Neural cell (in vitro differentiated cells): ENCODE data around the gene GLO1. TPM values are rescaled to one million over a fixed set of nuclear protein-coding genes. Genes with fewer than 3 reads are reported as not detected.
A peak's percentile ranks its signal among the peaks of the same experiment; 100 is the strongest.

ENCODE experiments used
- H2AFZ ChIP-seq: fragments of 200-600, 300-800 bp; sonication (generic), shearing (Covaris generic); 2 replicates; pipeline ENCODE4 v1.6.0; 2014; ENCODE audit warnings: low read depth, mild to moderate bottlenecking, antibody characterized with exemption, low read length, moderate library complexity
- H3F3A ChIP-seq: fragments of 200-600 bp; shearing (Covaris generic); 2 replicates; pipeline ENCODE4 v1.6.1; 2016; ENCODE audit warnings: mild to moderate bottlenecking, moderate library complexity, mixed read lengths, antibody characterized with exemption, low read length; ENCODE audit not compliant: insufficient read depth, poor library complexity, severe bottlenecking
- H3K27ac ChIP-seq: fragments of 200-600, 300-800 bp; sonication (generic), shearing (Covaris generic); 2 replicates; pipeline ENCODE4 v1.5.1; 2014; ENCODE audit warnings: mild to moderate bottlenecking, low read length, moderate library complexity
- H3K27me3 ChIP-seq: fragments of 300-800, 200-600 bp; sonication (generic), shearing (Covaris generic); 2 replicates; pipeline ENCODE4 v1.6.0; 2014; ENCODE audit warnings: mild to moderate bottlenecking, low read depth, low read length, moderate library complexity; ENCODE audit not compliant: insufficient read depth
- H3K36me3 ChIP-seq: fragments of 300-800, 200-600 bp; sonication (generic), shearing (Covaris generic); 2 replicates; pipeline ENCODE4 v1.5.1; 2014; ENCODE audit warnings: mild to moderate bottlenecking, antibody characterized with exemption, low read length, moderate library complexity; ENCODE audit not compliant: insufficient read depth
- H3K4me2 ChIP-seq: fragments of 300-800, 200-600 bp; sonication (generic), shearing (Covaris generic); 2 replicates; pipeline ENCODE4 v1.6.0; 2014; ENCODE audit warnings: mild to moderate bottlenecking, low read length
- H3K4me3 ChIP-seq: fragments of 300-800, 200-600 bp; sonication (generic), shearing (Covaris generic); 2 replicates; pipeline ENCODE4 v1.5.1; 2014; ENCODE audit warnings: mild to moderate bottlenecking, low read length, moderate library complexity
- H3K79me2 ChIP-seq: fragments of 200-600 bp; shearing (Covaris generic); replicated peaks from 2 replicates; pipeline ENCODE4 v1.6.0; 2014; ENCODE audit warnings: mild to moderate bottlenecking, low read length, moderate library complexity; ENCODE audit not compliant: insufficient read depth
- H3K9ac ChIP-seq: fragments of 300-800, 200-600 bp; sonication (generic), shearing (Covaris generic); 2 replicates; pipeline ENCODE4 v1.6.1; 2016; ENCODE audit warnings: mild to moderate bottlenecking, low read length, mixed read lengths
- H3K9me2 ChIP-seq: fragments of 200-600 bp; shearing (Covaris generic); 2 replicates; pipeline ENCODE4 v1.6.1; 2016; ENCODE audit warnings: mild to moderate bottlenecking, low read length, mixed read lengths; ENCODE audit not compliant: insufficient read depth
- H3K9me3 ChIP-seq: fragments of 200-600, 300-800 bp; sonication (generic), shearing (Covaris generic); 2 replicates; pipeline ENCODE4 v1.6.1; 2016; ENCODE audit warnings: mild to moderate bottlenecking, mixed run types, low read length, moderate library complexity, mixed read lengths
- H4K20me1 ChIP-seq: fragments of 200-600 bp; shearing (Covaris generic); 2 replicates; pipeline ENCODE4 v1.6.1; 2016; ENCODE audit warnings: mild to moderate bottlenecking, mixed run types; ENCODE audit not compliant: insufficient read depth
- CTCF ChIP-seq: fragments of 450-650 bp; IDR thresholded peaks from 2 replicates; pipeline ENCODE4 v1.5.1; 2014; ENCODE audit warnings: antibody characterized with exemption, mild to moderate bottlenecking, moderate library complexity; ENCODE audit not compliant: poor library complexity, severe bottlenecking
- EP300 ChIP-seq: fragments of 450-650 bp; conservative IDR thresholded peaks from 2 replicates; pipeline ENCODE4 v1.6.1; 2014; ENCODE audit warnings: antibody characterized with exemption, mild to moderate bottlenecking, moderate library complexity; ENCODE audit not compliant: poor library complexity, severe bottlenecking
- EZH2 ChIP-seq: fragments of 200-600, 300-800 bp; shearing (Covaris generic), sonication (generic); IDR thresholded peaks from 2 replicates; pipeline ENCODE4 v1.6.1; 2014; ENCODE audit warnings: antibody characterized with exemption, low read length, borderline replicate concordance, mild to moderate bottlenecking; ENCODE audit not compliant: insufficient read depth, poor library complexity, severe bottlenecking
- MXI1 ChIP-seq: fragments of 450-650 bp; conservative IDR thresholded peaks from 2 replicates; pipeline ENCODE4 v1.6.1; 2014; ENCODE audit warnings: antibody characterized with exemption, mild to moderate bottlenecking; ENCODE audit not compliant: poor library complexity, severe bottlenecking
- POLR2AphosphoS5 ChIP-seq: IDR thresholded peaks from 2 replicates; pipeline ENCODE4 v1.6.1; 2012
- RAD21 ChIP-seq: fragments of 450-650 bp; conservative IDR thresholded peaks from 2 replicates; pipeline ENCODE4 v1.6.1; 2014; ENCODE audit warnings: antibody characterized with exemption, mild to moderate bottlenecking, moderate library complexity
- REST ChIP-seq: IDR thresholded peaks from 2 replicates; pipeline ENCODE4 v1.6.1; 2012; ENCODE audit warnings: borderline replicate concordance
- SMC3 ChIP-seq: fragments of 450-650 bp; conservative IDR thresholded peaks from 2 replicates; pipeline ENCODE4 v1.6.1; 2014; ENCODE audit warnings: antibody characterized with exemption, mild to moderate bottlenecking, moderate library complexity; ENCODE audit not compliant: poor library complexity
- TAF1 ChIP-seq: IDR thresholded peaks from 2 replicates; pipeline ENCODE4 v1.6.1; 2012; ENCODE audit warnings: low read depth
- polyA plus RNA-seq: library from polyadenylated mRNA; depleted of rRNA; stranded (reverse); fragments of >200 nt; gene quantifications from 2 replicates; pipeline ENCODE4 v1.2.3, GENCODE V29; 2014

Gene GLO1
- polyA plus RNA-seq, 1 donor from 2014 or later, result 94.8 TPM

- Histone ChIP-seq H3K27me3 (no peaks in the 10 kb centered on the region), H3F3A (no peaks in the 10 kb centered on the region), H3K9ac (peak overlapping the region; percentile 92), H3K9me3 (no peaks in the 10 kb centered on the region), H3K9me2 (no peaks in the 10 kb centered on the region), H2AFZ (peak overlapping the region; percentile 81), H4K20me1 (no peaks in the 10 kb centered on the region), H3K4me2 (peak overlapping the region; percentile 84), H3K27ac (peak overlapping the region; percentile 97), H3K36me3 (no peaks in the 10 kb centered on the region), H3K4me3 (peak overlapping the region; percentile 90), H3K79me2 (peaks cover 39% of the 10 kb centered on the region)
- TF ChIP-seq SMC3, result no peak
- no peak for TF ChIP-seq REST
- TF ChIP-seq MXI1, result peak; percentile 38
These were observed 63.9 kb downstream of the GLO1 start for GRCh38 chr6:38638941-38639497.

- Histone ChIP-seq H3F3A (no peaks in the 10 kb centered on the region), H3K27ac (no peak overlapping the region), H3K79me2 (peaks cover 39% of the 10 kb centered on the region), H3K27me3 (no peaks in the 10 kb centered on the region), H3K36me3 (no peaks in the 10 kb centered on the region), H2AFZ (no peak overlapping the region), H3K9ac (no peak overlapping the region), H4K20me1 (no peaks in the 10 kb centered on the region), H3K9me2 (no peaks in the 10 kb centered on the region), H3K9me3 (no peaks in the 10 kb centered on the region), H3K4me3 (peak overlapping the region; percentile 90), H3K4me2 (no peak overlapping the region)
- TF ChIP-seq EZH2 (no peak), CTCF (no peak), SMC3 (no peak), REST (no peak), TAF1 (no peak), EP300 (no peak), RAD21 (no peak), POLR2AphosphoS5 (no peak), MXI1 (no peak)
These were observed 65.2 kb downstream of the GLO1 start for GRCh38 chr6:38637756-38638155.
